Measurements from ENCODE around the gene KRTAP29-1.

GRCh38 chr17:41301916-41302901 lies at the start of gene KRTAP29-1:
- TF ChIP-seq CTCF (IDR thresholded peaks at IDR 0.05) (no peak), POLR2A (IDR thresholded peaks at IDR 0.05) (no peak)

Data from esophagus squamous epithelium (tissue), 4 donors.